ENCODE measurements around the gene RBMS3. TPM values are rescaled to one million over a fixed set of nuclear protein-coding genes. Genes with fewer than 3 reads are reported as not detected.

RBMS3 gene
- total and polyA plus RNA-seq, 2 of the 8 experiments (the other 6 are each of a cell fraction or from before 2014, with no cell fraction given): 3.7 to 6.9 TPM

GRCh38 chr3:29758108-29758433 lies 477.2 kb downstream of the RBMS3 start:
- no peak overlapping the region for H2AK5ac ChIP-seq (ENCODE audit: low read depth, low read length)
- FAIRE-seq (no peak), DNase-seq (ENCODE audit: low read depth in 1 of 2, low spot score in 2 of 2) (no peak)
- no peaks in the 10 kb centered on the region for H3K79me1 ChIP-seq (ENCODE audit: low read depth, low read length)
- H3K56ac ChIP-seq (replicated peaks; ENCODE audit: insufficient read length, low read depth, low read length): no peak overlapping the region
- no peak overlapping the region for H2BK12ac ChIP-seq (ENCODE audit: low read depth, low read length)
- no peaks in the 10 kb centered on the region for H4K20me1 ChIP-seq (replicated peaks in 1 of 2; ENCODE audit: control insufficient read depth in 1 of 2, insufficient read depth in 2 of 2, low read length in 2 of 2)
- no peaks in the 10 kb centered on the region for H3K9me3 ChIP-seq (ENCODE audit: insufficient read depth in 2 of 2, low read depth in 1 of 2, low read length in 1 of 2)
- no peak overlapping the region for H3K18ac ChIP-seq (ENCODE audit: extremely low read depth, low read length)
- H3K4ac ChIP-seq (replicated peaks; ENCODE audit: insufficient read length, low read depth, low read length): no peak overlapping the region
- no peak overlapping the region for H4K8ac ChIP-seq (ENCODE audit: extremely low read depth, insufficient read depth, low read length)
- no peak overlapping the region for H3K14ac ChIP-seq (ENCODE audit: insufficient read length)
- H2BK120ac ChIP-seq (replicated peaks; ENCODE audit: low read depth, low read length): no peak overlapping the region
- H2BK20ac ChIP-seq (ENCODE audit: low read length): no peak overlapping the region
- no peak overlapping the region for H3K9ac ChIP-seq (replicated peaks in 1 of 4; ENCODE audit: extremely low read depth in 1 of 4, low read depth in 3 of 4, low read length in 3 of 4)
- CTCF ChIA-PET (ENCODE audit: partially characterized antibody): no interaction called here
- no peak for TF ChIP-seq JUN (IDR thresholded peaks at IDR 0.05; ENCODE audit: low read depth, low read length)
- no peak overlapping the region for H2BK5ac ChIP-seq (ENCODE audit: low read depth, low read length)
- no peak overlapping the region for H4K91ac ChIP-seq (replicated peaks; ENCODE audit: insufficient read length, low read length)
- H2BK15ac ChIP-seq (ENCODE audit: low read length): no peak overlapping the region
- no peak overlapping the region for H2AFZ ChIP-seq (ENCODE audit: low read length)
- H3K27me3 ChIP-seq (replicated peaks in 1 of 4; ENCODE audit: control insufficient read depth in 3 of 4, extremely low read depth in 1 of 4, insufficient read depth in 3 of 4, low read length in 3 of 4): peaks cover 0 to 1% (median 0%) of the 10 kb centered on the region in 4 experiments; a peak in 1 of 7 replicates
- peaks cover 0 to 4% (median 2%) of the 10 kb centered on the region in 4 experiments; a peak in 3 of 7 replicates for H3K4me1 ChIP-seq (replicated peaks in 1 of 4; ENCODE audit: control insufficient read depth in 3 of 4, insufficient read depth in 4 of 4, low read length in 3 of 4)
- no peak overlapping the region for H3K4me2 ChIP-seq (ENCODE audit: insufficient read depth in 1 of 2, low read depth in 2 of 2, low read length in 2 of 2)
- H3K4me3 ChIP-seq (ENCODE audit: extremely low read depth in 1 of 4, insufficient read depth in 2 of 4, low read depth in 3 of 4, low read length in 4 of 4): no peak overlapping the region
- H3K23me2 ChIP-seq (ENCODE audit: low read depth, low read length): no peaks in the 10 kb centered on the region; the same call in 1 of the 2 replicates
- POLR2A ChIA-PET (ENCODE audit: partially characterized antibody): no interaction called here
- H3K27ac ChIP-seq (ENCODE audit: low read depth, low read length): no peak overlapping the region
- no peaks in the 10 kb centered on the region for H3K79me2 ChIP-seq (ENCODE audit: control insufficient read depth in 1 of 2, insufficient read depth in 2 of 2, low read length in 2 of 2)
- no peak overlapping the region for H3K23ac ChIP-seq (ENCODE audit: insufficient read length)
- no peaks in the 10 kb centered on the region for H3K36me3 ChIP-seq (ENCODE audit: control insufficient read depth in 2 of 4, insufficient read depth in 4 of 4, low read length in 3 of 4)
- no peak overlapping the region for H4K5ac ChIP-seq (ENCODE audit: insufficient read length, low read depth, low read length)
